NCI-H82 (cell line): ENCODE data around the gene PCDHB6.
A peak's percentile ranks its signal among the peaks of the same experiment; 100 is the strongest.
"Not testable (repeated sequence)": the region's sequence is repeated elsewhere in the genome, so short reads cannot be mapped to it uniquely, and the experiment has no call there.

Source experiments
- DNase-seq: peaks from one replicate; lab custom pipeline; 2025; lab: John Stamatoyannopoulos, UW

PCDHB6 gene

GRCh38 chr5:141172381-141173204 is 22.7 kb downstream of the PCDHB6 start, which contains the start of gene PCDHB7:
TSS of gene PCDHB7 (plus strand) at chr5:141172644. CDS start at chr5:141172836, 192 bp downstream.
- DNase-seq = peak; percentile 36

GRCh38 chr5:141174291-141175104 is 24.6 kb downstream of the PCDHB6 start:
- not testable (repeated sequence) for DNase-seq

DNA sequence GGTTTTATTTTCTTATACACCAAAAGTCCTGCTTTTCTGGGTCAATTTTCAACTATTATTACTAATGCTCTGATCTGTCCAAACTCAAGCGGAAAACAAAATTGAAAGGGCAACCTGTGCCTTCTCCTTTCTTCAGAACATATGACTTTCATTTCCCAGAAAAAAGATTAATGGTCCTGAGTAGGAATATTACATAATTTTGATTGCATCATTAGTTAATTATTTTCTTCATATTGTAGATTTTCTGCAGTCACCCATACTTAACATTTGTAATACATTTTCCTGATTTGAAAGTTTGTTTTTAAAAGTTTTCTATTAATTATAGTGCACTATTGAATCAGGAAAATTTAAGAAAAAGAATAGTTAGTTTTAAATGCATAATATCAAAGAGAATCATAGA is 26.1 kb downstream of the PCDHB6 start:
- DNase-seq = no peak

GRCh38 chr5:141177577-141178191 is 27.8 kb downstream of the PCDHB6 start, which contains the start of gene PCDHB8:
TSS of gene PCDHB8 (plus strand) at chr5:141177790. CDS start at chr5:141178035, 245 bp downstream.
- DNase-seq = peak; percentile 38

GRCh38 chr5:141179371-141179770 is 29.5 kb downstream of the PCDHB6 start:
- DNase-seq = not testable (repeated sequence)

- not testable (repeated sequence) for DNase-seq
Measured at GRCh38 chr5:141179876-141180275, 30.0 kb downstream of the PCDHB6 start.

DNA sequence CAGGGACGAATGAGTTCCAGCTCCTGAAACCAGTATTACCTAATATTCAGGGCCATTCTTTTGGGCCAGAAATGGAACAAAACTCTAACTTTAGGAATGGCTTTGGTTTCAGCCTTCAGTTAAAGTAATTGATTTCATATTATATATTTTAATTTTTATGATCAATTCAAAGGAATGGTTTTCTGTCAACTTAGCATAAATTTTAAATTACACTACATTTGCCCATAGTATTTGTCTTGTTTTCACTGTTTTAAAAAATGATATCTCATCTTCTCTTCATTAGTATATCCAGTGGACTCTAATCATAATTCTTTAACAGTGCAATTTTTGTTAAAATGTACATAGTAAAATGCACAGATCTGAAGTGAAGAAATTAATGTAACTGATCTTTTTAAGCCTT is 30.5 kb downstream of the PCDHB6 start:
- no peak for DNase-seq

DNA sequence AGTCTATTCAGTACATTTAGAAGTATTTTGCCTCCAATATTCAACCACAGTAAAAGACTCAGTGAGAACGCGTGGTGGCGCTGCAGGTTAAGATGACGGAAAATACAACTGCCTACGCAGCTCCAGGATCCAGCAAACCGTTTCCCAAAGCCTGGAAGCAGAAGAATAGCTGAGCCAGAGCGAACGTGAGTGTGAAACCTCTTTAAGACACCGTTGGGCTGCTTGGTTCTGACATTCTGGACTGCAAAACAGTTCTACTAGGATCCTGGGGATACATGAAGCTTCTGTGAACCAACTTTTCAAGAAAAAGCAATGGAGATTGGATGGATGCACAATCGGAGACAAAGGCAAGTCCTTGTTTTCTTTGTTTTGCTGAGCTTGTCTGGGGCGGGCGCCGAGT is 32.4 kb downstream of the PCDHB6 start, which contains the start of gene PCDHB16:
Gene PCDHB16 (plus strand): TSS at position 140 of the 400 bp plus-strand sequence. CDS start 173 bp downstream, at position 313.
- peak; percentile 38 for DNase-seq

- DNase-seq = not testable (repeated sequence)
Measured at GRCh38 chr5:141184117-141184855, 34.4 kb downstream of the PCDHB6 start.

DNA sequence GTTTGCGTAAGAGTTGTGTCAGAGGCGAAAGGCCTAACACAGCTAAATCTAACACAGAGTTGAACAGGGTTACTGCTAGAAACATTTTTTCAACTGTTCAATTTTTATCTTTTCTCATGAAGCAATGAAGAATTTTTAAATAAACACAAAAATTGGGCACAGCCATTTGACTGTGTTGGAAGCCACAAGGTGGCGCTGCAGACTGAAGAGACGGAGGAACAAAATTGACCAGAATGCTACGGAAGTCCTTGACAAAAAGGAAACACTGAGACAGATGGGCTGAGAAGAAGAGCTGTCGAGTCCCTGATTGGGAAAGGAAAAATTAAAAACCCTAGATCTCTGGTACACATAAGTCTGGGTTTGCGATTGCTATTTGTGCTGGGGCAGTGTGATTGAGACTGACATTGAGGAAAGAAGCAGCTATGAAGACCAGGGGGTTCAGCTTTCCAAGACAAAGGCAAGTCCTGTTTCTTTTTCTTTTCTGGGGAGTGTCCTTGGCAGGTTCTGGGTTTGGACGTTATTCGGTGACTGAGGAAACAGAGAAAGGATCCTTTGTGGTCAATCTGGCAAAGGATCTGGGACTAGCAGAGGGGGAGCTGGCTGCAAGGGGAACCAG is 37.1 kb downstream of the PCDHB6 start, which contains the start of gene PCDHB9:
Gene PCDHB9 (plus strand): TSS at position 265 of the 616 bp plus-strand sequence. CDS start 158 bp downstream, at position 423.
- peak; percentile 50 for DNase-seq

DNA sequence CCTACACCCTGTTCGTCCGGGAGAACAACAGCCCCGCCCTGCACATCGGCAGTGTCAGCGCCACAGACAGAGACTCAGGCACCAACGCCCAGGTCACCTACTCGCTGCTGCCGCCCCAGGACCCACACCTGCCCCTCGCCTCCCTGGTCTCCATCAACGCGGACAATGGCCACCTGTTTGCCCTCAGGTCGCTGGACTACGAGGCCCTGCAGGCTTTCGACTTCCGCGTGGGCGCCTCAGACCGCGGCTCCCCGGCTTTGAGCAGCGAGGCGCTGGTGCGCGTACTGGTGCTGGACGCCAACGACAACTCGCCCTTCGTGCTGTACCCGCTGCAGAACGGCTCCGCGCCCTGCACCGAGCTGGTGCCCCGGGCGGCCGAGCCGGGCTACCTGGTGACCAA is 38.8 kb downstream of the PCDHB6 start:
- not testable (repeated sequence) for DNase-seq

- not testable (repeated sequence) for DNase-seq
Measured at GRCh38 chr5:141189131-141189530, 39.3 kb downstream of the PCDHB6 start.

GRCh38 chr5:141192110-141192725 is 42.4 kb downstream of the PCDHB6 start, which contains the start of gene PCDHB10:
TSS of gene PCDHB10 (plus strand) at chr5:141192353. CDS start at chr5:141192553, 200 bp downstream.
- DNase-seq = peak; percentile 60

GRCh38 chr5:141194332-141194731 is 44.5 kb downstream of the PCDHB6 start:
- not testable (repeated sequence) for DNase-seq

DNA sequence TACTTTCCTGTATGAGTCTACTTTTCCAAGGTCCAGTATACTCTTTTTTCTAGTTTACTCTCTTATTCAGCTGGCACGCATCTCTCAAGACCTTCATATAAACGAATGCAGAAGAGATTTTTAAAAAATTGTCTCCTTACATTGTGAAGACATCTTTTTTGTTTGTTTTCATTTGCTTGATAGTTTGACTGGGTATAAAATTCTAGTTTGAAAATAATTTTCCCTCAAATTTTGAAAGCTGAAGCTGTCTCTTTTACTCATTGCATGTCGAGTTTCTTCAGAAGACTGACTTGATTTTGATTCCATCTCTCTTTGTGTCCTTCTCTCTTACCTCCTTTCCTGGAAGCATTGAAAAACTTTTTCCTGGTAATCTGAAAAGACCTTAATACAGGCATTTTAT is 46.5 kb downstream of the PCDHB6 start:
- DNase-seq = no peak

- DNase-seq = peak; percentile 68
Measured at GRCh38 chr5:141199359-141200235, 49.7 kb downstream of the PCDHB6 start, which contains the start of gene PCDHB11. TSS of gene PCDHB11 (plus strand) at chr5:141199627. CDS start at chr5:141199775, 148 bp downstream.

- DNase-seq = not testable (repeated sequence)
Measured at GRCh38 chr5:141201126-141201525, 51.3 kb downstream of the PCDHB6 start.

DNA sequence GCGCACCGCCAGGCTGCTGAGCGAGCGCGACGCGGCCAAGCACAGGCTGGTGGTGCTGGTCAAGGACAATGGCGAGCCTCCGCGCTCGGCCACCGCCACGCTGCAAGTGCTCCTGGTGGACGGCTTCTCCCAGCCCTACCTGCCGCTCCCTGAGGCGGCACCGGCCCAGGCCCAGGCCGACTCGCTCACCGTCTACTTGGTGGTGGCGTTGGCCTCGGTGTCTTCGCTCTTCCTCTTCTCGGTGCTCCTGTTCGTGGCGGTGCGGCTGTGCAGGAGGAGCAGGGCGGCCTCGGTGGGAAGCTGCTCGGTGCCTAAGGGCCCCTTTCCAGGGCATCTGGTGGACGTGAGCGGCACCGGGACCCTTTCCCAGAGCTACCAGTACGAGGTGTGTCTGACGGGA is 51.8 kb downstream of the PCDHB6 start:
- DNase-seq = not testable (repeated sequence)
